Central memory CD8-positive, alpha-beta T cell (primary cell): ENCODE data around the gene FCN3.
A peak's percentile ranks its signal among the peaks of the same experiment; 100 is the strongest.
"Not testable (repeated sequence)": the region's sequence is repeated elsewhere in the genome, so short reads cannot be mapped to it uniquely, and the experiment has no call there.

Source experiments
- ATAC-seq: fragments of 150-1000 bp; cut with Tn5 transposase; replicated peaks from 2 replicates; pipeline ENCODE4 v1.10.0; 2022; ENCODE audit warnings: mild to moderate bottlenecking, moderate FRiP score, moderate number of reproducible peaks; ENCODE audit not compliant: poor library complexity, severe bottlenecking; ENCODE audit errors: extremely low read depth
- DNase-seq, 2 donors: peaks; one replicate each; pipeline ENCODE4 v3.0.0; 2021; ENCODE audit warnings: low spot score in 2 of 2
- H3K27ac Mint-ChIP-seq: one replicate; pipeline ENCODE4 v1.8.0; 2022; ENCODE audit warnings: low read depth, mild to moderate bottlenecking, moderate library complexity, mixed read lengths
- H3K27me3 Mint-ChIP-seq: one replicate; pipeline ENCODE4 v1.8.0; 2022; ENCODE audit warnings: mixed read lengths
- H3K36me3 Mint-ChIP-seq: one replicate; pipeline ENCODE4 v1.8.0; 2022; ENCODE audit warnings: mild to moderate bottlenecking, moderate library complexity, mixed read lengths; ENCODE audit not compliant: insufficient read depth
- H3K4me1 Mint-ChIP-seq: one replicate; pipeline ENCODE4 v1.8.0; 2022; ENCODE audit warnings: mixed read lengths
- H3K4me3 Mint-ChIP-seq: one replicate; pipeline ENCODE4 v1.8.0; 2022; ENCODE audit warnings: mild to moderate bottlenecking, moderate library complexity, mixed read lengths
- H3K9me3 Mint-ChIP-seq: one replicate; pipeline ENCODE4 v1.8.0; 2022; ENCODE audit warnings: mixed read lengths

The FCN3 gene

DNA sequence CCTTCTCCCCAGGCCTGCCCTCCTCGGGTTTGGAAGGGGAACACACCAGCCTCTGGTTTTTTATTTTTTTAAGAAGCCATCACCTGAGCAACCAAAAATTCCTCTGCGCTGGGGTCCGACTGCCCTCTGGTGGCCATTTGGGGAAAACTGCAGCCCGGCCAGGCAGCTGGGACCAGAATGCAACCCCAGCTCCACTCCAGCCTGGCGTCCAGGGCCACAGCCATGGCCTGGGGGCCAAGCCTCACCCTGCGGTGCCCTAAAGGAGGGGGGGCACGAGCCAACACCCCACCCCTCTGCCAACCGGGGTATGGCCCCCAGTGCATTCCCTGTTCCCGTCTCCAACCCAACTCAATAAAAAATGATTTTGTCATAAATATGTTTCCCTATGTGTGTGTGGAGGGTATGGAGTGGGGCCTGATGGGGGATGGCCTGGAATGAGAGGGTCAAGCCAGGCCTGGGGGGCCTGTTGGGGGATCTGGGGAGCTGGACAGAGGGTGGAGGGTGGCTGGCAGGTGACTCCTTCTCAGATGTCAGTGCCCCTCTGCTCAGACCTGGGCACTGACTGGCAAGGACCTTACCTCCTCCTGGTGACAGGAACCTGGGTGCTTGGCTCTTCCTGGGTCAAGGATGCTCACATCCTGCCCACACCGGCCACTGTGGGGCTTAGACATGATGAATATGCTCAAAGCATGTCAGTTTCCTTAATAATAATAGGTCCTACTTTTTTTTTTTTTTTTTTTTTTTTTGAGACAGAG, 21.0 kb upstream of the FCN3 start:
- peaks cover 16% of the 10 kb centered on the region for H3K4me1 Mint-ChIP-seq
- DNase-seq = peak; percentile 77 to 79
- H3K27me3 Mint-ChIP-seq = peaks cover 9% of the 10 kb centered on the region
- peak; percentile 41 for ATAC-seq
- no peaks in the 10 kb centered on the region for H3K9me3 Mint-ChIP-seq
- no peak overlapping the region for H3K4me3 Mint-ChIP-seq
- H3K36me3 Mint-ChIP-seq = peaks cover 15% of the 10 kb centered on the region
- no peak overlapping the region for H3K27ac Mint-ChIP-seq

DNA sequence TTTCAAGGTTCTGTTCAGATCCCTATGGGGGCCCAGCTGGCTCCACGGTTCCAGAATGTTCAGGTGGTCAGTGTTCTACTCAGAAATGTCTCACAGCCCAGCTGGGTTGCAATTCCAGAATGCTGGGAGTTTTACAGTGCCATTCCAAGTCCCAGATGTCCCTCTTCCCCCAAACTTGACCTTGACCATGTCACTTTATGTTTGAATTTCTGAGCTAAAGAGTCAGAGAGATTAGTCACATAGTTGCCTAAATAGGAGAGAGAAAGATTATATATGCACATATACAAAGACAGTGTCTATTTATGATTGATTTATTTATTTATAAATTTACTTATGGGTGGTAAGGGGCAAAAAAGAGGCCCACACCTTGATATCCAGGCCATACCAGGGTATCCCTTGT, 20.3 kb upstream of the FCN3 start:
- Mint-ChIP-seq H3K4me1 (peaks cover 11% of the 10 kb centered on the region), H3K9me3 (no peaks in the 10 kb centered on the region), H3K36me3 (peaks cover 18% of the 10 kb centered on the region), H3K27ac (peak overlapping the region; percentile 36), H3K4me3 (no peak overlapping the region), H3K27me3 (peaks cover 9% of the 10 kb centered on the region)
- ATAC-seq (no peak), DNase-seq (no peak)

DNA sequence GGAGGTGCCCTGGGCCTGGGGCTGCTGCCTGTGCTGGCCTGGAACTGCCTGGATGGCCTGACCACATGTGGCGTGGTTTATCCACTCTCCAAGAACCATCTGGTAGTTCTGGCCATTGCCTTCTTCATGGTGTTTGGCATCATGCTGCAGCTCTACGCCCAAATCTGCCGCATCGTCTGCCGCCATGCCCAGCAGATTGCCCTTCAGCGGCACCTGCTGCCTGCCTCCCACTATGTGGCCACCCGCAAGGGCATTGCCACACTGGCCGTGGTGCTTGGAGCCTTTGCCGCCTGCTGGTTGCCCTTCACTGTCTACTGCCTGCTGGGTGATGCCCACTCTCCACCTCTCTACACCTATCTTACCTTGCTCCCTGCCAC, 19.6 kb upstream of the FCN3 start:
- DNase-seq = no peak
- H3K36me3 Mint-ChIP-seq = peaks cover 16% of the 10 kb centered on the region
- H3K27me3 Mint-ChIP-seq = peaks cover 9% of the 10 kb centered on the region
- no peaks in the 10 kb centered on the region for H3K9me3 Mint-ChIP-seq
- peaks cover 11% of the 10 kb centered on the region for H3K4me1 Mint-ChIP-seq
- H3K27ac Mint-ChIP-seq = peak overlapping the region; percentile 36
- no peak for ATAC-seq
- H3K4me3 Mint-ChIP-seq = peak overlapping the region; percentile 29

DNA sequence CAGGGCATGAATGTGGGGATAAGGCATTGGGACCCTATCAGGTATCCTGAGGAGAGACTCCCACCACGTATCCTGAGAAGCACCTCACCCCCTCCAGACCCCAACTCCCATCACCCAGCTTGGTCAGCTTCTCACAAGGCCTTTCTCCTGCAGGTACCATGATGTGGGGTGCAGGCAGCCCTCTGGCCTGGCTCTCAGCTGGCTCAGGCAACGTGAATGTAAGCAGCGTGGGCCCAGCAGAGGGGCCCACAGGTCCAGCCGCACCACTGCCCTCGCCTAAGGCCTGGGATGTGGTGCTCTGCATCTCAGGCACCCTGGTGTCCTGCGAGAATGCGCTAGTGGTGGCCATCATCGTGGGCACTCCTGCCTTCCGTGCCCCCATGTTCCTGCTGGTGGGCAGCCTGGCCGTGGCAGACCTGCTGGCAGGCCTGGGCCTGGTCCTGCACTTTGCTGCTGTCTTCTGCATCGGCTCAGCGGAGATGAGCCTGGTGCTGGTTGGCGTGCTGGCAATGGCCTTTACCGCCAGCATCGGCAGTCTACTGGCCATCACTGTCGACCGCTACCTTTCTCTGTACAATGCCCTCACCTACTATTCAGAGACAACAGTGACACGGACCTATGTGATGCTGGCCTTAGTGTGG, 19.1 kb upstream of the FCN3 start:
- Mint-ChIP-seq H3K4me1 (peaks cover 11% of the 10 kb centered on the region), H3K9me3 (no peaks in the 10 kb centered on the region), H3K27ac (peak overlapping the region; percentile 36), H3K4me3 (peak overlapping the region; percentile 29), H3K36me3 (peaks cover 16% of the 10 kb centered on the region), H3K27me3 (peaks cover 9% of the 10 kb centered on the region)
- no peak for DNase-seq
- ATAC-seq = no peak

DNA sequence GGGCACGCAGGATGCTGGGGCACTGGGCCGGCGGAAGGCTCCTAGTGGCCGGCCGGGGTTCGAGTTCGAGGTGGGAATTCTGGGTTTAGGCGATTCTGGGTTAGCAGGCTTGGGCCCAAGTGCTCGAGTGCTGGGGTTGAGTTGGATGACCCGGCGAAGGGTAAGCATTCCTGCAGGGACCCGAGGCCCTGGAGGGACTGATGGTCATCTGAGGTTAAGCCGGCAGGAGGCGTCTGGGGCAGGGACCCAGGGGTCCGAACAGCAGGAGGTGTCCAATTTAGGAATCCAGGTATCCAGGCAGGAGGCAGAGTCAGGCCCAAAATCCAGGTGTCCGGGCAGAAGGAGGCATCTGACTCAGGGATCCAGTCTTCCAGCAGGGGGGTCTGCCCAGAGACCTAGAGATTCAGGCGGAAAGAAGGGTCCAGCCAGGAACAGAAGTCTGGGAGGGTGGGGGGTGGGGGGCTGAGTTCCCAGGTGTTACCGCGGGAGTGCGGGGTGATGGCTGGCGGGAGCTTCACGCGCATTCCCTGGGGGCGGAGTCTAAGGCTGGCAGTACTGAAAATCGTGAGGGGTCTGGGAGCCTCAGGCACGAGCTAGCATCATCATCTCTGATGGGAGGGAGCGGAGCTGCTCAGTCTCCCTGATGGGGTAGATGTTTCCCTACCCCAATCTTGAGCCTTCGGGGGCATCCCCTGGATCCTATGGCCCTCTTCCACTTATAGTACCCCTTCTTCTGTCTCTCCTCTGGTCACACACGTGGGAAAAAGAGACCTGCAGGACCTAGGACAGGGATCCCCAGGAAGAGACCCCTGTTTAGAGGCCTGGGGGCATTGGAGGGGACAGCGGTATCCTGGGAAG, 18.4 kb upstream of the FCN3 start:
- Mint-ChIP-seq H3K27ac (no peak overlapping the region), H3K27me3 (peaks cover 9% of the 10 kb centered on the region), H3K9me3 (no peaks in the 10 kb centered on the region), H3K36me3 (peaks cover 15% of the 10 kb centered on the region), H3K4me3 (peak overlapping the region; percentile 80), H3K4me1 (peaks cover 11% of the 10 kb centered on the region)
- DNase-seq = no peak
- ATAC-seq = no peak

DNA sequence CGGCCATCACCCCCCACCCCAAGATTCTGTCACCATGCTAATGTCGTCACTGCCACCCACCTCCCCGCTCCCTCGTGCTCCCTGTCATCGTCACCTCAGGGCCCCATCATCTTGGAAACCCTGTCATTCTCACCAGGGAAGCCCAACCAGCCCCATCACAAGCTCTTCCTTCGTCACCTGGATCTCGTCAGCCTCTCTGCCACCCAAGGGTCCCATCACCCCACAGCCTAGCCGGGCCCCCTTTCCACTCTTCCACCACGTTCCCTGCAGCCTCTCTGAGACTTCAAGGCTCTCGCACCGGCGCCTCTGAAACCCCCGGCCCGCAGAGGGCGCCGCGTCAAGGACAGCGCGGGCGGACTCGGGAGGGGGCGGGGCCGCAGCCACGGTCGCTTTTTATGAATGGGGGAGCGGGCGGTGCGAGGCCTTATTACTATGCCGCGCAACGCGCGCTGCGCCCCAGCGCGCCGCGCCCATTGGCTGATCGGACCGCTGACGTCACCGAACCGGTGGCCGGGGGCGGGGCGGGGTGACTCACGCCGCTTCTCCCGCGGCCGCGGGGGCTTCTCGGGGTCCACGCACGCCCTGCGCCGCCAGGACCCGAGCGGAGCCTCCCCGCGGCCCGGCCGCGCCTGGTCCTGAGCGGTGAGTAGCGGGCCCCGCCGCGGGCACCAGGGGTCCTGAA, 17.6 kb upstream of the FCN3 start, which contains the start of gene GPR3:
Gene GPR3, plus strand, starts transcription at position 527 of the 682 bp plus-strand sequence. CDS start 1,177 bp downstream, outside the sequence.
- Mint-ChIP-seq H3K4me1 (peaks cover 11% of the 10 kb centered on the region), H3K4me3 (peak within 1 kb of the TSS; percentile 80), H3K27ac (peak within 1 kb of the TSS; percentile 76), H3K9me3 (no peaks in the 10 kb centered on the region), H3K27me3 (peaks cover 9% of the 10 kb centered on the region), H3K36me3 (peaks cover 14% of the 10 kb centered on the region)
- peak; percentile 90 for ATAC-seq
- peak; percentile 76 to 83 for DNase-seq

DNA sequence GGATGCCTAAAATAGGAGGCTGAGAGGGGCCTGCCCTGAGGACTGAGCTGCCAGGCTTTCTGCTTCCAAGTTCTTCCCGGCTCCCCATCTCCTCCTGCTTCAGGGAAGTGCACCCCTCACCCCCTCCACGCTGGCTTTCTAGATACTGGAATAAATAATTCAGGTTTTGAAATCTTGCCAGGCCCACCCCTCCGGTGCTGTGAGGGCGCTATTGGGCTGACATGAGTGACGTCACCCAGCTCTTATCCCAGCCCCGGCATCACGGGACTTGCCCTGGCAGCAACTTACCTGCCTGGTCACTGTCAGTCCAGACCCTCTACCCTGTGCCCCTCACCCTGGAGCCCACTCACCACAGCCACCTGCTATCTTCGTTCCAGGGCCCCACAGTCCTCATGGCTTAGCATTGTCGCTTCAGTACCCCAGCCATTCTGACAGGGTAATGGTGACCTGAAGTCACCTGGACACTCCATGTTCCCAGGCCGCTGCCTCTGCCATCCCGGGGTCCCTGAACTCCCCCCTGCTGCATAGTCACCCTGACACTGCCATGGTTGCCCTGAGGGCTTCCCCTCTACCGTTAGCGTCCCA, 17.0 kb upstream of the FCN3 start:
- Mint-ChIP-seq H3K4me1 (peaks cover 11% of the 10 kb centered on the region), H3K36me3 (peaks cover 14% of the 10 kb centered on the region), H3K27me3 (peaks cover 9% of the 10 kb centered on the region), H3K9me3 (no peaks in the 10 kb centered on the region), H3K4me3 (peak overlapping the region; percentile 80), H3K27ac (peak overlapping the region; percentile 76)
- ATAC-seq (no peak), DNase-seq (no peak)

DNA sequence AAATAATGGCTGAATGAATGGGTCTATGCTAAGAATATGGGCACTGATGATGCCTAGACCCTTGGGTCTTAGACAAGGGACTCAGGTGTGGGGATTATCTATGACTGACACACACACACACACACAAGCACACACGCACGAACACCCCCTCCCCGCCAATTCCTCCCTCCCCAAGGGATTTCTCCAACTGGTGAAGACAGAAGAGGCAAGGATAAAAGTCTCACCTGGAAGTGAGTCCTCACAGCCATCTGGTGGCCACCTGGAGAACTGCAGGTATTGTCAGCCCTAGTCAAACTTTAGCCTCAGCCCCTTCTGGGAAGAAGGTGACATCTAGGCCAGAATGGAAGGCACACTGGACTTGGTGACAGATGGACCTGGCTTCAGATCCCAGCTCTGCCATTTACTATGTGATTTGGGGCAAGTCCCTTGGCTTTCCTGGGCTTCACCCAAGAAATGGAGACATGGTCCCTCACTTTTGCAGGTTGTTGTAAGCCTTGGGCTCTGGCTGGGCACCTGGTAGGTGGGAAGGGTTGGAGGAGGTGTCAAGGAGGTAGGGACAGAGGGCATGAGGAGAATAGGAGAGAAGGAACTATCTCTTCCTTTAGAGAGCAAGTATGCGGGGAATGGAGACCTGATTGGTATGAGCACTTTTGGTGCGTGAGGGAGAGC, 13.8 kb upstream of the FCN3 start:
- no peaks in the 10 kb centered on the region for H3K9me3 Mint-ChIP-seq
- H3K4me3 Mint-ChIP-seq = no peak overlapping the region
- no peak for ATAC-seq

DNA sequence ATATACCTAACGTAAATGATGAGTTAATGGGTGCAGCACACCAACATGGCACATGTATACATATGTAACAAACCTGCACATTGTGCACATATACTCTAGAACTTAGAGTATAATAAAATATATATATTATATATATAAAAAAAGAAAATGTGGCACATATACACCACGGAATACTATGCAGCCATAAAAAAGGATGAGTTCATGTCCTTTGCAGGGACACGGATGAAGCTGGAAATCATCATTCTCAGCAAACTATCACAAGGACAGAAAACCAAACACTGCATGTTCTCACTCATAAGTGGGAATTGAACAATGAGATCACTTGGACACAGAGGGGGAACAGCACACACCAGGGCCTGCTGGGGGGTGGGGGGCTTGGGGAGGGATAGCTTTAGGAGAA, 10.2 kb upstream of the FCN3 start:
- not testable (repeated sequence) for H3K36me3 Mint-ChIP-seq, H3K4me1 Mint-ChIP-seq, H3K27ac Mint-ChIP-seq, H3K4me3 Mint-ChIP-seq, DNase-seq, ATAC-seq, H3K9me3 Mint-ChIP-seq, H3K27me3 Mint-ChIP-seq

More for the DNA sequence above, 13.8 kb upstream of the FCN3 start:
- Mint-ChIP-seq H3K36me3 (peaks cover 13% of the 10 kb centered on the region), H3K27ac (no peak overlapping the region), H3K4me1 (peaks cover 11% of the 10 kb centered on the region), H3K27me3 (peaks cover 9% of the 10 kb centered on the region)
- peak; percentile 54 to 70 for DNase-seq

DNA sequence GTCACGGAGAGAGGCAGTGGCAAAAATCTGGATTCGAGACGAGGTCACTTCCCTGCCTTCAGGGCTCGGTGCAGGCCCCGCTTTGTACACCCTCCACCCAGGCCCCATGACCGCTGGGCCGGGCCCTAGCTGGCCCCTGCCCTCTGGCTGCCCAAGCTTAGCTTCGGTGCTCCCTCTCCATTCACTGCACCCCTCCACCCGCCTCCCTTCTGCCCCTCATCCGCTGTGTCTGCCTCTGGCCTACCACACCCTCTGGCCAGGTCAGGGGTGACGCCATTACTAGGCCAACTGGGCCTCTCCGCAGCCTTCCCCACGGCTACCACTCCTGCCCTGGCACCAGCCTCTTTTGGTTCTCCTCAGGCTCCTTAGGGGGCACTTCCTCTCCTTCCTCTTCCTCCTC, 9.0 kb upstream of the FCN3 start:
- Mint-ChIP-seq H3K27ac (no peak overlapping the region), H3K4me1 (no peaks in the 10 kb centered on the region), H3K9me3 (no peaks in the 10 kb centered on the region), H3K27me3 (no peaks in the 10 kb centered on the region), H3K36me3 (peaks cover 1% of the 10 kb centered on the region), H3K4me3 (no peak overlapping the region)
- ATAC-seq (no peak), DNase-seq (no peak)

DNA sequence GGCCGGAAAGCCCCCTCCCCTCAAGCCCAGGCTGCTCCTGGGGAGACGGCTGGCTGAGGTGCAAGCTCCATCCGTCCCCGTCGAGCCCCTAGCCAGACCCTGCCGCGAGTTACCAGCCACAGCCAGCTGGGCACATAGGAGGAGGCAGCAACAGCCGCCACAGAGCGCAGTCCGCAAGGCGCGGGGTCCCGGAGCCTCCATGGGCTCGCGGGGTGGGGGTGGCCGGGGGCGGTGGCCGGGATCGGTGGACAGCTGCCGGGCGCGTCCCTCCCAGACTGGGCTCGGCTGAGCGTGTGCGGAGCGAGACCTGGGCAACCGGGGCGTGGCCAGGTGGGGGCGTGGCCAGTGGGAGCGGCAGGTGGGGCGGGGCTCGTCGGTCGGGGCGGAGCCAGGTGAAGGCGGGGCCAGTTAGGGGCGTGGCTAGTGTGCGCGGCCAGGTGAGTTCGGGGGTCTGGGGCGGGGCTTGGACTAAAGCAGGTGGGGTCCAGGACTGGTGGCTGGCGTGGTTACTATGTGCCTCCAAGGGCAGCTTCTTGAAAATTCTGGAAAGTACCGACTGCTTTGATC, 8.5 kb upstream of the FCN3 start, which contains the start of gene CD164L2:
Gene CD164L2, minus strand, starts transcription at position 295 of the 567 bp plus-strand sequence. Its CDS starts 94 bp downstream, at position 201.
- ATAC-seq = no peak
- Mint-ChIP-seq H3K27ac (no peak within 1 kb of the TSS), H3K27me3 (no peaks in the 10 kb centered on the region), H3K4me1 (no peaks in the 10 kb centered on the region), H3K9me3 (no peaks in the 10 kb centered on the region), H3K4me3 (no peak within 1 kb of the TSS), H3K36me3 (peaks cover 1% of the 10 kb centered on the region)
- no peak for DNase-seq
